ENCODE measurements around the gene EPHB4.
"Not testable (repeated sequence)": the region's sequence is repeated elsewhere in the genome, so short reads cannot be mapped to it uniquely, and the experiment has no call there.

EPHB4 gene

GRCh38 chr7:100827330-100828226 is at the start of gene EPHB4:
Gene EPHB4 (minus strand): TSS chr7:100827523. CDS start chr7:100827030, 493 bp downstream.
- peak; percentile 89 for DNase-seq

GRCh38 chr7:100875356-100875751 is 48.0 kb upstream of the EPHB4 start:
- no peak for DNase-seq

- peak; percentile 94 for DNase-seq
Measured at GRCh38 chr7:100874577-100875355, 47.4 kb upstream of the EPHB4 start, which contains the start of gene SRRT. Gene SRRT (plus strand): TSS chr7:100875103. CDS start chr7:100875591, 488 bp downstream.

- no peak for DNase-seq
Measured at GRCh38 chr7:100874300-100874576, 46.9 kb upstream of the EPHB4 start.

GRCh38 chr7:100873599-100874299 is 46.4 kb upstream of the EPHB4 start:
- no peak for DNase-seq

GRCh38 chr7:100867776-100868485 is 40.6 kb upstream of the EPHB4 start:
- no peak for DNase-seq

GRCh38 chr7:100867040-100867775 is 39.9 kb upstream of the EPHB4 start, which contains the start of gene TRIP6:
Gene TRIP6 (plus strand): TSS chr7:100867387. CDS start chr7:100867498, 111 bp downstream.
- peak; percentile 97 for DNase-seq

GRCh38 chr7:100866729-100867039 is 39.4 kb upstream of the EPHB4 start:
- no peak for DNase-seq

- peak; percentile 94 for DNase-seq
Measured at GRCh38 chr7:100865938-100866728, 38.8 kb upstream of the EPHB4 start.

GRCh38 chr7:100865372-100865911 is 38.1 kb upstream of the EPHB4 start:
- DNase-seq, result peak; percentile 98

GRCh38 chr7:100864263-100864845 is 37.0 kb upstream of the EPHB4 start:
- DNase-seq, result no peak

- no peak for DNase-seq
Measured at GRCh38 chr7:100863406-100863950, 36.2 kb upstream of the EPHB4 start.

GRCh38 chr7:100861616-100861985 is 34.3 kb upstream of the EPHB4 start:
- DNase-seq, result no peak

GRCh38 chr7:100860702-100861615 is 33.6 kb upstream of the EPHB4 start:
- no peak for DNase-seq

- DNase-seq, result no peak
Measured at GRCh38 chr7:100859856-100860255, 32.5 kb upstream of the EPHB4 start.

- DNase-seq, result no peak
Measured at GRCh38 chr7:100856871-100857282, 29.6 kb upstream of the EPHB4 start.

GRCh38 chr7:100855515-100855914 is 28.2 kb upstream of the EPHB4 start:
- DNase-seq, result no peak

GRCh38 chr7:100854899-100855298 is 27.6 kb upstream of the EPHB4 start:
- DNase-seq, result not testable (repeated sequence)

Data from NCI-H226 (cell line).